Inflammatory macrophage treated with lipopolysaccharide for 1 hour (primary cell): ENCODE measurements around the gene TAB2.

Experiments used
- DNase-seq, 2 donors: peaks; one replicate each; pipeline ENCODE4 v3.0.0-alpha.2; 2020 to 2022

Gene TAB2

DNA sequence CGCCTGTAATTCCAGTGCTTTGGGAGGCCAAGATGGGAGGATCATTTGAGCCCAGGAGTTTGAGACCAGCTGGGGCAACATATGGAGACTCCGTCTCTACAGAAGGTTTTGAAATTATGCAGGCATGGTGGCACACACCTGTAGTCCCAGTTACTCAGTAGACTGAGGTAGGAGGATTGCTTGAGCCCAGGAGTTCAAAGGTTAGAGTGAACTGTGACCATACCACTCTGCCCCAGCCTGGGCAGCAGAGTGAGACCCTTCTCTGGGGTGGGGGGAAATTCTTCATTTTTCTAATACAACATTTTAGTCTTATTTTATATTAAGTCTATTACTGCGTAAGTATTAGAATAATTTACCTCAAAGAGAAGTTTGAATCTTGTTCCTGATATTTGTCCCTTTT, 62.5 kb downstream of the TAB2 start:
- no peak for DNase-seq

GRCh38 chr6:149380523-149380922, 63.0 kb downstream of the TAB2 start:
- no peak for DNase-seq

- no peak for DNase-seq
Measured at GRCh38 chr6:149383371-149383770, 65.9 kb downstream of the TAB2 start.

GRCh38 chr6:149384464-149384863, 67.0 kb downstream of the TAB2 start:
- no peak for DNase-seq

DNA sequence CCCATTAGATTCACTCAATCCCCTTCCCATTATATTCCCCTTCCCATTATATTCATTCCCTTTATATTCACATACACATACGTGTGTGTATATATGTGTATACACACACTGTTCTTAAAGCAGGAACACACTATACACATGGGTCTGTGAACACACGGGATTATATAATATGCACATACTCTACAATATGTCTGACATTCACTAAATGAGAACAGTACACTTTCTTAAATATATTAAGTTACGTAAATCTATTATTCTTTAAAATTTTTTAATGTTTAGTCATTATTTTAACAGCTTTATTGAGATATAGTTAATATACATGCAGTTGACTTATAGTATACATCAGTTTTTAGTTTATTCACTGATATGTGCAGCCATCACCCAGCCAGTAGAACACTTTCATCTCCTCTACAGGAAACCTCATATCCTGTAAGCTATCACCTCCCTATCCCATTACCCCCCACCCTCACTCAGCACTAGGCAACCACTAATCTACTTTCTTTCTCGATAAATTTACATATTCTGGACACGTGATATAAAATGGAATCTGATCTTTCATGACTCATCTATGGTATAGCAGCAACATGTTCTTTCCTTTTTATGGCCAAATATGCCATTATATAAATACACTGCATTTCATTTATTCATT, 68.6 kb downstream of the TAB2 start:
- DNase-seq, result no peak

GRCh38 chr6:149387779-149388512, 70.4 kb downstream of the TAB2 start:
- DNase-seq, result no peak

GRCh38 chr6:149389509-149390297, 72.2 kb downstream of the TAB2 start:
- DNase-seq, result no peak

DNA sequence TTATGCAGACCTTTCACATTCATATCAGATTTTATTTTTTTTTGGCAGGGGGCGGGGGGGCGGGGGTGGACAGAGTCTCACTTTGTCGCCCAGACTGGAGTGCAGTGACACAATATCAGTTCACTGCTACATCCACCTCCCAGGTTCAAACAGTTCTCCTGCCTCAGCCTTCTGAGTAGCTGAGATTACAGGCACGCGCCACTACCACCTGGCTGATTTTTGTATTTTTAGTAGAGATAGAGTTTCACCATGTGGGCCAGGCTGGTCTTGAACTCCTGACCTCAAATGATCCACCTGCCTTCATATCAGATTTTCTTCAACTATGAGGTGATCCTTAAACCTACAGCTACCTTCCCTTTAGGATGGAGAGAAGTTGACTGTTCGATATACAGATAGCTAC, 74.6 kb downstream of the TAB2 start:
- DNase-seq, result no peak

DNA sequence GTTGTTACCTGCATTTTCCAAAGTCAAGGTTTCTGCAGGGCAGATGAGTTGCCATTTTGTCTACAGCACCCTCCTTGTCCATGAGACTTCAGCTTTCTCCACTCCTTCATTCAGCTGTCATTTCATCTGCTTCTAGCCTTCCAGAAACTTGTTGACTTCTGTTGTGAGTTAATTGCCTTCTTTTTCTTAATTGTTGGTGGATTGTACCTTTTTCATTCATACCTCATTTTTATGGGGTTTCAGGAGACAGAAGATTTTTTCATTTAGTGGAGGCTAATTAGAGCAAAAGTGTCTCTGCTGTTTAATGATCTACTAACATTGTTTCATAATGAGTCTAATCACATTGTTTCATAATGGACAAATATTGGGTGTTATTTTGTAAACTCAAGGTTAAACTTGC, 75.0 kb downstream of the TAB2 start:
- no peak for DNase-seq

DNA sequence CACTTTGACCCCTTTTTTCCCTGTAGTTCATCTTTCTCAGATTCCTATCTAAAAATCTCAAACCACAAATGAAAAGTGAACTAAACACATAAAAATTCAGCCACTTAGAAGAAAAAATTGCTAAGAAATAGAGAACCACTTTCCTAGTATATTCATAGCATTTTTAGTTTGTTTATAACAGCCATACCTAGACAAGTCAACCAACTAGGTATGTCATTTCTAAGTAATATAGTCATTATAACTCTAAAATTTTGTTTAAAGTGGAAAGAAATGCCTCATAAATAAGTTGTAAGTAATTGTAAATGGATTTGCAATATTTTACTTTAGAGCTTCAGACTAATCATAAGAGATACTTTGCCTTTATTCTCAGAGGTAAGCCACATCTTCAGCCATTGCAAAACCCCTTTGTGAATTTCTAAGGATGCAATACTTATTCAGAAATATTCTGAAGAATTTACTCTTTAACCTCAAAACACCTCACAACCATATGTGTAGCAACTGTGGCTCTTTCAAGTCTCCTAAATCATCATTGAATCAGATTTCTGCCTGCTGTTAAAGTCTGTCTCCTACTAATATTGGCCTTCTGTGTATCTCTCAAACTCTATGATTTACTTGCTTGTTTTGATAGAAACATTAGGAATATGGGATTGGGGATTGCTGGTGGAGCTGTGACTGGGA, 75.6 kb downstream of the TAB2 start:
- no peak for DNase-seq

- no peak for DNase-seq
Measured at GRCh38 chr6:149395185-149395584, 77.7 kb downstream of the TAB2 start.

DNA sequence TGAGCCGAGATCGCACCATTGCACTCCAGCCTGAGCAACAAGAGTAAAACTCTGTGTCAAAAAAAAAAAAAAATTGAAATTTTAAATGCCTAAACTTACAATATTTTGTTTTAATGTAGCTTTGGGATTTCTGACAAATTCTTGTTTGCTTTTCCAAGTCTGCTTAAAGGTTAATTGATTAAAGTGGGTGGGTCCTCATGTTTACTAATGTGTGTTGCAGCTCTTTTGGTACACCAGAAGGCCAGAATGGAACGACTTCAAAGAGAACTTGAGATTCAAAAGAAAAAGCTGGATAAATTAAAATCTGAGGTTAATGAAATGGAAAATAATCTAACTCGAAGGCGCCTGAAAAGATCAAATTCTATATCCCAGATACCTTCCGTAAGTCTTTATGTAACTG, 79.9 kb downstream of the TAB2 start:
- no peak for DNase-seq

DNA sequence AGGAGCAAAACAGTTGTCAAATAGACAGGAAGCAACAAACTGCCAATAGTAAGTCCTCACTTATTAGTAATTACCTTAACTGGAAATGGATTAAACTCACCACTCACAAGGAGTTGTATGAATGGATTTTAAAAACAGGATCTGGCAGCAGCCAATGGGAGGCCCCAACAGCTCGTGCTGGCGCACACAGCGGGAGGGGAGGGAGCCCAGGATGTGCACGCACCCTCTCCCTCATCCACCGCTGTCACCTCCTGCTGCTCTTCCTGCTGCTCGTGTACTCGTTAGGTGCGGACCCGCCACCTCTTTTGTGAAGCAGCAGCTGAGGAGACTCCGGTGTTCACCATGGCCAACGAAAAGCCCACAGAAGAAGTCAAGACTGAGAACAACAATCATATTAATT, 82.5 kb downstream of the TAB2 start, which contains the start of gene SUMO4:
Gene SUMO4 (plus strand): TSS at position 213 of the 400 bp plus-strand sequence. CDS start 130 bp downstream, at position 343.
- DNase-seq, result no peak

GRCh38 chr6:149403534-149403933, 86.0 kb downstream of the TAB2 start:
- no peak for DNase-seq

DNA sequence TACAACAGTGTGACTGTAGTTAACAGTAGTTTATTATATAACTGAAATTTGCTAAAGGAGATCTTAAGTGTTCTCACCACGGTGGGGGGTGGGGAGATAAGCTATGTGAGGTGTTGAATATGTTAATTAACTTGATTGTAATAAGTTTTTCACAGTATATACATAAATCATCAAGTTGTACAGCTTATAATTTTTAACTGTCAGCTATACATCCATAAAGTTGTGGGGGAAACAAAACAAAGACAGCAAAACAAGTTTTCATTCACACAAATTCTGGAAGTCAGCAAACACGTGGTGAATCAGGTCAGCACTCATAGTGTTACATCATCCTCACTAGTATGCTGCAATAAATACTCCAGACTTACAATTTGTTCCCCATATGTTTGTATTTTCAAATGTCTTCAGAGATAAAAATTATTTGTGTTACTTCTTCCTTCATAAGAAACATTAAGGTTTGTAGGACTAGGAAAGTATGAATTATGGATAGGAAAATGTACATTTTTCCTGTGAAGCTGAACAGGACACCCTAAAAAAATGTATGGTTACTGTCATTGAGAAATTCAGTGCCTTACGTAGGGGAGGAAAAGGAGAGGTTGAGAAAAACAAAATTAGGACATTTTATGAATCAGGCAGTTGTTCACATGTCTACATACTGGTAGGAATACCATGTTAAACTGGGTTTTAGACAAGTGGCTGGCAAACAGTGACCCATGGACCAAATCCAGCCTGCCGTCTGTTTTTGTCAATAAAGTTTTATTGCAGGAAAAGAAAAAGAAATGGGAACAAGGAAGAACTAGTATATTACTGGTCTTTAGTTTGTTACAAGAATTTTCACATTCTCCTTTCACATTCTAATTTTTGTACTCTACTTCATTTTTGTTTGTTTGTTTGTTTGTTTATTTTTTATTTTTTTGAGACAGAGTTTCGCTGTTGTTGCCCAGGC, 88.6 kb downstream of the TAB2 start:
- peak; percentile 87 to 89 for DNase-seq

DNA sequence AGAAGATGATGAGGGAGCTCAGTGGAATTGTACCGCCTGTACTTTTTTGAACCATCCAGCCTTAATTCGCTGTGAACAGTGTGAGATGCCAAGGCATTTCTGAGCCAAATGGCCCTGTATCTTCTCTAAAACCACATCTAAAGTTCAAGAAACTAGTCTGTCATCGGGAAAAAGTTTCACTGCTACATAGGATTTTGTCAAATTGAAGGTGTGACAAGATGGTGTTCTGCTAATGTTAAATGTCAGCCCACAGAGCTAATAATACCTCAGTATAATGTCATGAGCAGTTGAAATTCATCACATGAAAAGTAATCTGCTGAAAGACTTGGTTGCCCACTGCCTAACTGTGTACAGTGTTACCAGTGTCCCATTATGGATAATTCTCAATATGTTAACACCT, 92.1 kb downstream of the TAB2 start:
- no peak for DNase-seq

DNA sequence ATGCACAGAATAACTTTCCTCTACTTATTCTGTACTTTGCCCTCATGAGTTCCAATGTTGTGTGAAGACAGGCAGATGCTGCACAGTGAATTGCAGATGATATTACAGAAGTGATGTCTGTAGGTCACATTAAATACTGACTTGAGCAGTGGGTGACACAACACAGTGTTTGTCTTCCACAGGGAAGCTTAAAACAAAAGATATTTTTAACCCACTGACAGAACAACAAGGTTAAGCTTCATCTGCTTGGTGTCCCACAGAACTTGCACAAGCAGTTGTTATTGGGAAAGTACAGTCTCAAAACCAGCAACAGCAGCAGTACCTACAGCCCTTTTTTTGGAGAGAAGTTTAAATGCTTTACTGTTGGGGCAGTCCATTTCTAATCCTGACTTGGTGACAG, 93.0 kb downstream of the TAB2 start:
- DNase-seq, result peak in 1 of 2 donors; percentile 66

GRCh38 chr6:149414009-149414408, 96.5 kb downstream of the TAB2 start:
- DNase-seq, result no peak

DNA sequence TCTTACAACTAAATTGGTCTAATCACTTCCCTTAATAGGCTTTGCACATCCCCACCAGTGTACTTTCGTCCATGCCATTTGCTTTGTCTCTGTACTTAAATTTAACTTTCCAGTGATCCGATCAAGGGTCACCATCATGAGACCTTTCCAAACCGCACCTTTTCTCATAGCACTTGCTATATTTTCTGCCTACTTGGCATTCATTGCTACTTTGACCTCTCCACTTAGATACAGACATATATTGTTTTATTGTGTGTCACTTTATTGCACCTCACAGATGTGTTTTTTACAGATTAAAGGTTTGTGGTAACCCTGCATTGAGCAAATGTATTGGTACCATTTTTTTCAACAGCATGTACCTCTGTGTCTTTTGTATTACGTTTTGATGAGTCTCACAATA, 97.3 kb downstream of the TAB2 start:
- no peak for DNase-seq

DNA sequence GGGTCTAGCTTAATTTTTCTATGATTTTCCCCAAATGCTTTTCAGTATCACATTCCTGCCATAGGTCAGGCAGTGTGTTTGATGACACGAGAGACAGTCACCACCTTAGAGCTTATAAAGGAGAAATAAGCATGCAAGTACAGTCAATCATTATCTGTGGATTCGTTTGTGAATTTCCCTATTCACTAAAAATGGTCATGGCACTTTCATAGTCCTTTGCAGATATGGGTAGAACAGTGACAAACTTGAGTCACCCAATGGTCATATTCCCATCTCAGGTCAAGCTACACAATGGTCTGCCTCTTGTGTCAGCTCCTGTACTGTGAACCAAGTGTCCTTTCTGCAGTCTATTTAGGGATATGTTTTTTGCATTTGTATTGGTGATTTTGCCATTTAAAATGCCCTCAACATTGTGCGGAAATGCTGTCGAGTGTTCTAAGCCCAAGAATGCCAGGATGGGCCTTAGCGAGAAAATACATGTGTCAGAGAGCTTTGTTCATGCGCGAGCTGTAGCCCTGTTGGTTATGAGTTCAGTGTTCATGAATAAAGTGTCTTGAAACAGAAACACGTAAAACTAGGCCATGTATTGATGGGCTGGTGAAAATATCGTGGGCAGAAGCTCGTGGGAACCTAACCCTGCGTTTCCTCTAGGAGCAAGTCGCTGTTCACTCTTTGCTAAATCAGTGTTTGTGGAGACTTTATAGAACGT, 102.3 kb downstream of the TAB2 start:
- no peak for DNase-seq

DNA sequence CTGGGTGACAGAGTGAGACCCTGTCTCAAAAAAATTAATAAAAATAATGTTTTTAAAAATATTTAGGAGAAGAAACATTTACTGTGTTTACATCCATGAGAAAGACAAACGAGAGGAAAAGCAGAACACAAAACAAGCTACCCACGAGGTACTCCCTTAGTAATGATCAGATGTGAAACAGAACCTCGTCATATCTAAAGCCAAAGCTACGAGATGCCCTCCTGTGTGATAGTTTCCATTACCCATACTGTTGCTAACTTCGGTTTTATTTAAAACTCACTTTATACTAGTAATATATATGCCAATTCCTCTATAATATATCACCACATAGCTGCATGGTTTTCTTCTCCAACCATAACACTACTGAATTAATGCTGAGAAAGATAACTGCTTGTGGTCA, 103.6 kb downstream of the TAB2 start:
- no peak for DNase-seq
